H1 (cell line): ENCODE results near the gene ARHGAP28. TPM values are rescaled to one million over a fixed set of nuclear protein-coding genes. Genes with fewer than 3 reads are reported as not detected.

Experiments used
- CTCF ChIP-seq, 3 experiments: IDR thresholded peaks; 1 replicate in 2 of 3; 2 replicates in 1 of 3; pipeline versions ENCODE4 v1.5.1 to v1.6.1; 2011; ENCODE audit warnings: low read length in 3 of 3, mild to moderate bottlenecking in 3 of 3, inconsistent platforms in 2 of 3, low read depth in 1 of 3, moderate library complexity in 1 of 3; ENCODE audit not compliant: insufficient read depth in 1 of 3; ENCODE audit errors: control extremely low read depth in 1 of 3
- polyA plus RNA-seq, 7 experiments: library from polyadenylated mRNA; depleted of rRNA in 3 of 7; stranded (reverse) in 5 of 7; unstranded in 2 of 7; fragments of >200 nt in 5 of 7; fragments of 200-250 nt in 2 of 7; gene quantifications; 1 replicate in 5 of 7; 2 replicates in 1 of 7; 4 replicates in 1 of 7; pipeline versions ENCODE4 v1.2.1 to v1.2.3, GENCODE V29; 2011 to 2013; ENCODE audit warnings: missing spikeins in 2 of 7, mixed read lengths in 2 of 7
- total RNA-seq: library from RNA; stranded (reverse); fragmentation: NEBNext Ultra II Directional; extraction: Animal tissue kit (Norgen Biotek cat#: 25700); gene quantifications from 2 replicates; pipeline ENCODE4 v1.2.1, GENCODE V29; 2021

The ARHGAP28 gene
- total and polyA plus RNA-seq, 2 of the 8 experiments (the other 6 are each of a cell fraction or from before 2014, with no cell fraction given): 2.9 to 14.4 TPM

GRCh38 chr18:6681331-6681875 is 48.1 kb upstream of the ARHGAP28 start (continued):
- no peak for TF ChIP-seq CTCF (IDR thresholded peaks at IDR 0.05; ENCODE audit: control extremely low read depth in 1 of 3, insufficient read depth in 1 of 3, low read depth in 1 of 3, low read length in 3 of 3)
